OCI-LY1 (cell line): ENCODE data around the gene RGS14.

Experiments used
- H2AFZ ChIP-seq: fragments of 200-600 bp; sonication (generic), shearing (Covaris generic); 2 replicates; pipeline ENCODE4 v1.6.0; 2014; ENCODE audit warnings: antibody characterized with exemption, mild to moderate bottlenecking, low read length
- H3F3A ChIP-seq: fragments of 200-600 bp; sonication (generic), shearing (Covaris generic); 2 replicates; pipeline ENCODE4 v1.6.0; 2014; ENCODE audit warnings: mild to moderate bottlenecking, antibody characterized with exemption, low read length, moderate library complexity; ENCODE audit not compliant: insufficient read depth
- H3K27ac ChIP-seq: fragments of 200-600 bp; sonication (generic); 2 replicates; pipeline ENCODE4 v1.5.1; 2014; ENCODE audit warnings: low read length, mixed run types, mild to moderate bottlenecking, low read depth; ENCODE audit not compliant: poor library complexity, severe bottlenecking
- H3K27me3 ChIP-seq: fragments of 200-600 bp; sonication (generic); 2 replicates; pipeline ENCODE4 v1.6.0; 2014; ENCODE audit warnings: antibody characterized with exemption, mild to moderate bottlenecking, low read length, moderate library complexity; ENCODE audit not compliant: insufficient read depth
- H3K36me3 ChIP-seq: fragments of 200-600 bp; sonication (generic); 2 replicates; pipeline ENCODE4 v1.6.1; 2014; ENCODE audit warnings: mild to moderate bottlenecking, antibody characterized with exemption, low read length, moderate library complexity, mixed read lengths; ENCODE audit not compliant: insufficient read depth
- H3K4me1 ChIP-seq: fragments of 200-600 bp; sonication (generic); 2 replicates; pipeline ENCODE4 v1.5.1; 2014; ENCODE audit warnings: mild to moderate bottlenecking, low read length, moderate library complexity; ENCODE audit not compliant: insufficient read depth, severe bottlenecking
- H3K4me2 ChIP-seq: fragments of 200-600 bp; sonication (generic), shearing (Covaris generic); 2 replicates; pipeline ENCODE4 v1.6.1; 2014; ENCODE audit warnings: low read length
- H3K4me3 ChIP-seq: fragments of 200-600 bp; sonication (generic); 2 replicates; pipeline ENCODE4 v1.5.1; 2014; ENCODE audit warnings: low read length, low read depth, mild to moderate bottlenecking, mixed read lengths; ENCODE audit not compliant: poor library complexity, severe bottlenecking
- H3K79me2 ChIP-seq: fragments of 200-600 bp; shearing (Covaris generic); 2 replicates; pipeline ENCODE4 v1.6.1; 2016; ENCODE audit warnings: mixed run types, low read length, mixed read lengths; ENCODE audit not compliant: insufficient read depth
- H3K9ac ChIP-seq: fragments of 200-600 bp; sonication (generic), shearing (Covaris generic); 2 replicates; pipeline ENCODE4 v1.6.1; 2014; ENCODE audit warnings: mild to moderate bottlenecking, low read length, mixed read lengths
- H3K9me2 ChIP-seq: fragments of 200-600 bp; sonication (generic), shearing (Covaris generic); 2 replicates; pipeline ENCODE4 v1.6.1; 2014; ENCODE audit warnings: low read depth, mild to moderate bottlenecking, low read length, mixed read lengths
- H3K9me3 ChIP-seq: fragments of 200-600 bp; shearing (Covaris generic); 2 replicates; pipeline ENCODE4 v1.6.1; 2014; ENCODE audit warnings: low read length, mixed read lengths
- H4K20me1 ChIP-seq: fragments of 200-600 bp; sonication (generic), shearing (Covaris generic); 2 replicates; pipeline ENCODE4 v1.6.0; 2016; ENCODE audit warnings: mild to moderate bottlenecking, low read length; ENCODE audit not compliant: insufficient read depth
- CTCF ChIP-seq: fragments of 200-600 bp; sonication (generic), shearing (Covaris generic); IDR thresholded peaks from 2 replicates; pipeline ENCODE4 v1.5.1; 2017; ENCODE audit warnings: mild to moderate bottlenecking, antibody characterized with exemption, low read length, moderate library complexity, mixed read lengths
- EZH2 ChIP-seq: fragments of 200-600 bp; sonication (generic), shearing (Covaris generic); IDR thresholded peaks from 2 replicates; pipeline ENCODE4 v1.8.0; 2017; ENCODE audit warnings: borderline replicate concordance, mixed run types, mild to moderate bottlenecking, antibody characterized with exemption, low read length, moderate library complexity, mixed read lengths

The RGS14 gene

GRCh38 chr5:177404641-177405179, 47.0 kb downstream of the RGS14 start:
- Histone ChIP-seq H3K4me2 (peak overlapping the region; percentile 81), H3K4me1 (peaks cover 34% of the 10 kb centered on the region), H4K20me1 (no peaks in the 10 kb centered on the region), H3K9ac (peak overlapping the region; percentile 16; the same call in 1 of the 2 replicates), H2AFZ (no peak overlapping the region), H3K79me2 (no peaks in the 10 kb centered on the region), H3K27ac (no peak overlapping the region), H3K9me3 (no peaks in the 10 kb centered on the region), H3K36me3 (no peaks in the 10 kb centered on the region), H3K27me3 (peaks cover 12% of the 10 kb centered on the region; the same call in 1 of the 2 replicates), H3K9me2 (no peaks in the 10 kb centered on the region), H3F3A (0 out of 2 replicates have a peak, but pooled peaks cover 4% of the 10 kb centered on the region), H3K4me3 (peak overlapping the region; percentile 61)
- no peak for TF ChIP-seq EZH2
- TF ChIP-seq CTCF: no peak

- TF ChIP-seq CTCF (no peak), EZH2 (no peak)
- H3K4me3 ChIP-seq: no peak overlapping the region
- H3K9me2 ChIP-seq: no peaks in the 10 kb centered on the region
- H3K27ac ChIP-seq: no peak overlapping the region
- H3K4me2 ChIP-seq: no peak overlapping the region
- no peaks in the 10 kb centered on the region for H4K20me1 ChIP-seq
- H3K27me3 ChIP-seq: peaks cover 12% of the 10 kb centered on the region; the same call in 1 of the 2 replicates
- H3K9me3 ChIP-seq: no peaks in the 10 kb centered on the region
- H3K4me1 ChIP-seq: peaks cover 34% of the 10 kb centered on the region
- no peak overlapping the region for H2AFZ ChIP-seq
- H3K9ac ChIP-seq: no peak overlapping the region
- 0 out of 2 replicates have a peak, but pooled peaks cover 4% of the 10 kb centered on the region for H3F3A ChIP-seq
- H3K79me2 ChIP-seq: no peaks in the 10 kb centered on the region
- no peaks in the 10 kb centered on the region for H3K36me3 ChIP-seq
Observed at GRCh38 chr5:177405312-177405711, 47.6 kb downstream of the RGS14 start.

GRCh38 chr5:177405805-177406204, 48.1 kb downstream of the RGS14 start:
- Histone ChIP-seq H3K9ac (no peak overlapping the region), H3F3A (0 out of 2 replicates have a peak, but pooled peaks cover 4% of the 10 kb centered on the region), H3K9me2 (no peaks in the 10 kb centered on the region), H4K20me1 (no peaks in the 10 kb centered on the region), H3K27ac (no peak overlapping the region), H3K9me3 (no peaks in the 10 kb centered on the region), H3K4me2 (no peak overlapping the region), H3K36me3 (no peaks in the 10 kb centered on the region), H3K4me3 (no peak overlapping the region), H3K79me2 (no peaks in the 10 kb centered on the region), H3K27me3 (peaks cover 12% of the 10 kb centered on the region; the same call in 1 of the 2 replicates), H2AFZ (no peak overlapping the region), H3K4me1 (peaks cover 34% of the 10 kb centered on the region)
- TF ChIP-seq EZH2 (no peak), CTCF (no peak)
